Astrocyte (in vitro differentiated cells and primary cell): Measurements from ENCODE around the gene IL10. TPM values are rescaled to one million over a fixed set of nuclear protein-coding genes. Genes with fewer than 3 reads are reported as not detected.

Source experiments
- DNase-seq: peaks from one replicate; pipeline ENCODE4 v3.0.0-alpha.2; 2010; ENCODE audit warnings: low read depth
- FAIRE-seq: peaks from 2 replicates; lab custom pipeline; 2011; peaks lifted over from hg19 to GRCh38; lab: Jason Lieb, UNC
- H2AFZ ChIP-seq: 2 replicates; pipeline ENCODE4 v1.6.0; 2012; ENCODE audit warnings: low read depth, low read length, inconsistent platforms
- H3K27ac ChIP-seq: 2 replicates; pipeline ENCODE4 v1.5.1; 2011; ENCODE audit warnings: low read depth, low read length, inconsistent platforms
- H3K27me3 ChIP-seq: 2 replicates; pipeline ENCODE4 v1.6.0; 2011; ENCODE audit warnings: low read length, inconsistent platforms; ENCODE audit not compliant: insufficient read depth
- H3K36me3 ChIP-seq: 2 replicates; pipeline ENCODE4 v1.5.1; 2011; ENCODE audit warnings: low read length, inconsistent platforms; ENCODE audit not compliant: insufficient read depth
- H3K4me1 ChIP-seq: 2 replicates; pipeline ENCODE4 v1.5.1; 2011; ENCODE audit warnings: low read length, inconsistent platforms; ENCODE audit not compliant: insufficient read depth
- H3K4me2 ChIP-seq: 2 replicates; pipeline ENCODE4 v1.6.0; 2012; ENCODE audit warnings: low read length, inconsistent platforms
- H3K4me3 ChIP-seq: 2 replicates; pipeline ENCODE4 v1.5.1; 2011; ENCODE audit warnings: low read depth, mild to moderate bottlenecking, low read length, inconsistent platforms; ENCODE audit not compliant: insufficient read depth
- H3K79me2 ChIP-seq: 2 replicates; pipeline ENCODE4 v1.6.0; 2012; ENCODE audit warnings: mild to moderate bottlenecking, low read length, inconsistent platforms; ENCODE audit not compliant: insufficient read depth
- H3K9ac ChIP-seq: 2 replicates; pipeline ENCODE4 v1.6.0; 2012; ENCODE audit warnings: mild to moderate bottlenecking, low read length, inconsistent platforms
- H3K9me3 ChIP-seq: 2 replicates; pipeline ENCODE4 v1.5.1; 2012; ENCODE audit warnings: low read depth, mild to moderate bottlenecking, low read length, inconsistent platforms; ENCODE audit not compliant: insufficient read depth
- H4K20me1 ChIP-seq: 2 replicates; pipeline ENCODE4 v1.6.0; 2012; ENCODE audit warnings: low read length, inconsistent platforms; ENCODE audit not compliant: insufficient read depth
- H3K27ac Mint-ChIP-seq: one replicate; pipeline ENCODE4 v1.8.0; 2021; ENCODE audit warnings: mild to moderate bottlenecking, mixed read lengths; ENCODE audit not compliant: unreplicated experiment
- H3K27me3 Mint-ChIP-seq: one replicate; pipeline ENCODE4 v1.8.0; 2021; ENCODE audit warnings: low read depth, mixed read lengths; ENCODE audit not compliant: unreplicated experiment
- H3K36me3 Mint-ChIP-seq: one replicate; pipeline ENCODE4 v1.8.0; 2021; ENCODE audit warnings: low read depth, mixed read lengths; ENCODE audit not compliant: unreplicated experiment
- H3K4me1 Mint-ChIP-seq: one replicate; pipeline ENCODE4 v1.8.0; 2021; ENCODE audit warnings: low read depth, mixed read lengths; ENCODE audit not compliant: unreplicated experiment
- H3K4me3 Mint-ChIP-seq: one replicate; pipeline ENCODE4 v1.8.0; 2021; ENCODE audit warnings: mild to moderate bottlenecking, moderate library complexity, mixed read lengths; ENCODE audit not compliant: unreplicated experiment
- H3K9me3 Mint-ChIP-seq: one replicate; pipeline ENCODE4 v1.8.0; 2021; ENCODE audit warnings: mild to moderate bottlenecking, mixed read lengths; ENCODE audit not compliant: unreplicated experiment
- EZH2 ChIP-seq: IDR thresholded peaks from 2 replicates; pipeline ENCODE4 v1.6.1; 2012; ENCODE audit warnings: mild to moderate bottlenecking, low read length, inconsistent platforms; ENCODE audit not compliant: insufficient read depth
- total RNA-seq: library from RNA; stranded (reverse); gene quantifications from 2 replicates; pipeline ENCODE4 v1.2.1, GENCODE V29; 2021
- TF ChIP-seq, protein P1 (sequence below): IDR thresholded peaks from 2 replicates; pipeline ENCODE4 v1.5.1; 2011; ENCODE audit warnings: low read depth, mild to moderate bottlenecking, inconsistent platforms, low read length, moderate library complexity; ENCODE audit not compliant: insufficient read depth

Gene IL10
- total RNA-seq, 1 donor from 2014 or later, result not detected

DNA sequence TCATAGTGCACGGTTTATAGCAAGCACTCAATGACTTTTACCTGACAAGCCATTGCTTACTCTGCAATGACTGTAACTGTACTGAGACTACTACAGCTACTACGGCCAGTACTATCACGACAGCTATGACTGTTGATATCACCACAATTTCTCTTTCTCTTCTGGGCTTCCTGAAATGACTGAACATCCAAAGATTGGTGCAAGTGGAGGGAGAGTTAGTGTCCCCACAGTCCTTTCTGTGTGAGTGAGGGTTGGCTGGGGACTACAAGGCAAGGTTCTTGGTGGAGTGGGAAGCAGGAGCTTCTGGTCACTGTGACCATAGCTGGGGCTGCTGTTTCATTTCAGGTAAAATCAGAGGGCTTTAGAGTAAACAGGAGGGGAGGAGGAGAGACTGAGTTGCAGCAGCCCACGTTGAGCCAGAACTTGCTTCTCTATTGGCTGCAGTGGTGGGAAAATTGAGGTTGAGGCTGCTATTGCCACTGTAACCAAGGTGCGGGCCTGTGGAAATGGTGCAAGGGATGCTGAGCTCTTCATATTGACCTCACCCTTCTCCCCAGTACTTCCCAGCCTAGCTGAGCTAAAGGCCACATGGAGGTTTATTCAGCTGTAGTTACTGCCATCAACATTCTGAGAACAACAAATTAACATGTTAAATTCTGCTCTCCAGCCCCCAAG lies 14.1 kb upstream of the IL10 start:
- DNase-seq, result no peak

DNA sequence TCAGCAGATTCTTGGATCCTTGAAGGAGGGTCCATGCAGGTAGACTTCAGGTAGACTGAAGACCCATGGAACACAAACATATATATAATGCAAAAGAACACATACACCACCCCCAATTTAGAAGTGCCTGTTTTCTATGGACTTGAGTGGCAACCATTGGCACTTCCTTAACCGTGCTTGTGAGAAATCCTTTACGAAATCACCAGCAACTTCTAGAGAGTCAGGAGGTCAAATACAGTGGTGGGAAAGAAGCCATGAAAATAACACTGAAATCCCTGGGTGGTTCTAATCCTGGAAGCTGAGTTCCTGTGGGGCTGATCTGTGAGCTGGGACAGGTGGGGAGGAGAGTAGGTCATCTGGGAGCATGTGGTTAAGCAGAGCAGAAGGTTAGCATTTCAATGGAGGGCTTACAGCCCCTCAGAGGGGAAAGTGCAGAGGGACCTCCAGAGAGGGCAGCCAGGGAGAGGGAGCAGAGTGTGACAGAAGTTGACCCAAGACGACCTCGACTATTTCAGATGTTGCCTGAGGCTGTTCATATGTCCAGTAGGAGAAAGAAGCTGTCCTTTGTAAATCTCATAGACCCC lies 13.0 kb upstream of the IL10 start:
- TF ChIP-seq, protein P1, sequence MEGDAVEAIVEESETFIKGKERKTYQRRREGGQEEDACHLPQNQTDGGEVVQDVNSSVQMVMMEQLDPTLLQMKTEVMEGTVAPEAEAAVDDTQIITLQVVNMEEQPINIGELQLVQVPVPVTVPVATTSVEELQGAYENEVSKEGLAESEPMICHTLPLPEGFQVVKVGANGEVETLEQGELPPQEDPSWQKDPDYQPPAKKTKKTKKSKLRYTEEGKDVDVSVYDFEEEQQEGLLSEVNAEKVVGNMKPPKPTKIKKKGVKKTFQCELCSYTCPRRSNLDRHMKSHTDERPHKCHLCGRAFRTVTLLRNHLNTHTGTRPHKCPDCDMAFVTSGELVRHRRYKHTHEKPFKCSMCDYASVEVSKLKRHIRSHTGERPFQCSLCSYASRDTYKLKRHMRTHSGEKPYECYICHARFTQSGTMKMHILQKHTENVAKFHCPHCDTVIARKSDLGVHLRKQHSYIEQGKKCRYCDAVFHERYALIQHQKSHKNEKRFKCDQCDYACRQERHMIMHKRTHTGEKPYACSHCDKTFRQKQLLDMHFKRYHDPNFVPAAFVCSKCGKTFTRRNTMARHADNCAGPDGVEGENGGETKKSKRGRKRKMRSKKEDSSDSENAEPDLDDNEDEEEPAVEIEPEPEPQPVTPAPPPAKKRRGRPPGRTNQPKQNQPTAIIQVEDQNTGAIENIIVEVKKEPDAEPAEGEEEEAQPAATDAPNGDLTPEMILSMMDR, result no peak
- TF ChIP-seq EZH2, result no peak
- Mint-ChIP-seq H3K36me3 (no peaks in the 10 kb centered on the region), H3K4me1 (no peaks in the 10 kb centered on the region), H3K9me3 (peaks cover 2% of the 10 kb centered on the region), H3K27ac (no peak overlapping the region), H3K27me3 (peaks cover 48% of the 10 kb centered on the region), H3K4me3 (no peak overlapping the region)
- Histone ChIP-seq H3K4me3 (no peak overlapping the region), H3K27ac (no peak overlapping the region), H3K9ac (no peak overlapping the region), H4K20me1 (no peaks in the 10 kb centered on the region), H3K4me1 (no peaks in the 10 kb centered on the region), H3K36me3 (no peaks in the 10 kb centered on the region), H3K79me2 (no peaks in the 10 kb centered on the region), H3K27me3 (peaks cover 13% of the 10 kb centered on the region), H3K9me3 (no peaks in the 10 kb centered on the region), H3K4me2 (no peak overlapping the region), H2AFZ (no peak overlapping the region)
- FAIRE-seq (no peak), DNase-seq (no peak)

More for the DNA sequence above, 14.1 kb upstream of the IL10 start:
- peaks cover 13% of the 10 kb centered on the region for H3K27me3 ChIP-seq
- H3K4me2 ChIP-seq, result no peak overlapping the region
- H2AFZ ChIP-seq, result no peak overlapping the region
- no peak overlapping the region for H3K4me3 ChIP-seq
- Mint-ChIP-seq H3K4me1 (peaks cover 3% of the 10 kb centered on the region), H3K27ac (no peak overlapping the region), H3K9me3 (peaks cover 2% of the 10 kb centered on the region), H3K36me3 (no peaks in the 10 kb centered on the region), H3K27me3 (peaks cover 47% of the 10 kb centered on the region), H3K4me3 (no peak overlapping the region)
- no peaks in the 10 kb centered on the region for H3K79me2 ChIP-seq
- H3K27ac ChIP-seq, result no peak overlapping the region
- H3K4me1 ChIP-seq, result no peaks in the 10 kb centered on the region
- no peak for FAIRE-seq
- no peak for TF ChIP-seq EZH2
- TF ChIP-seq, protein P1, result no peak
- H3K36me3 ChIP-seq, result no peaks in the 10 kb centered on the region
- no peak overlapping the region for H3K9ac ChIP-seq
- no peaks in the 10 kb centered on the region for H3K9me3 ChIP-seq
- H4K20me1 ChIP-seq, result no peaks in the 10 kb centered on the region

DNA sequence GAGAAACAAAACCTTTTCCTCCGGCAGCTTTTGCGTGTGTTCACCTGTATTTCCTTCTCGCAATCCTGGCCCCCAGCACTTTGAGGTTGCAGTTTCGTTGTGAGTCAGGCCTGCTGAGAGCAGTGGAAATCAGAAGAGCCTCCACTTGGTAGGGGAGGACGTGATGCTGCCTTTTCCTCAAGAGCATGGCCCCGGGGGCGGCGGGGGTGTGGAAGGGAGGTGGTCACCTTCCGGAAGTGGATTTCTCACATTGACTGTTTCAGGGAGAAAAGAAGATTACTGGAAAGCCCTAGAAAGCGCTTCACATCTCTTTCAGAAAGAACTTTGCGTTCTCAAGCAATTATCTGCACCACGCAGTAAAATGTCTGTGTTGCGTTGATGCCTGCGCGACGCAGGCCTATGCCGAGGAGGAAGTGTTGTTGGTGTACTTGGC lies 12.2 kb upstream of the IL10 start:
- Mint-ChIP-seq H3K27me3 (peaks cover 48% of the 10 kb centered on the region), H3K9me3 (peaks cover 2% of the 10 kb centered on the region), H3K27ac (no peak overlapping the region), H3K4me1 (no peaks in the 10 kb centered on the region), H3K36me3 (no peaks in the 10 kb centered on the region), H3K4me3 (no peak overlapping the region)
- H3K36me3 ChIP-seq, result no peaks in the 10 kb centered on the region
- no peak overlapping the region for H2AFZ ChIP-seq
- H3K4me1 ChIP-seq, result no peaks in the 10 kb centered on the region
- H3K9ac ChIP-seq, result no peak overlapping the region
- H3K27ac ChIP-seq, result no peak overlapping the region
- no peaks in the 10 kb centered on the region for H3K79me2 ChIP-seq
- TF ChIP-seq, protein P1, result no peak
- TF ChIP-seq EZH2, result no peak
- no peaks in the 10 kb centered on the region for H4K20me1 ChIP-seq
- DNase-seq (no peak), FAIRE-seq (no peak)
- H3K9me3 ChIP-seq, result no peaks in the 10 kb centered on the region
- H3K4me2 ChIP-seq, result no peak overlapping the region
- no peak overlapping the region for H3K4me3 ChIP-seq
- peaks cover 13% of the 10 kb centered on the region for H3K27me3 ChIP-seq
